ENCODE results near the gene LY6G6F.
A peak's percentile ranks its signal among the peaks of the same experiment; 100 is the strongest.

Gene LY6G6F

GRCh38 chr6:31691564-31692108 is 15.0 kb upstream of the LY6G6F start:
- Histone ChIP-seq H3K4me3 (ENCODE audit: low read length in 2 of 2) (no peak overlapping the region), H3K9me3 (ENCODE audit: control insufficient read depth in 2 of 2, low read length in 2 of 2) (no peaks in the 10 kb centered on the region), H3K27me3 (ENCODE audit: control insufficient read depth in 1 of 2, insufficient read depth in 2 of 2, low read length in 2 of 2) (no peaks in the 10 kb centered on the region), H3K36me3 (ENCODE audit: control insufficient read depth in 2 of 2, insufficient read depth in 2 of 2, low read length in 2 of 2) (peaks cover 73 to 76% of the 10 kb centered on the region in 2 donors), H3K27ac (ENCODE audit: low read length) (no peak overlapping the region), H3K9ac (ENCODE audit: low read length in 2 of 2) (no peak overlapping the region), H3K4me1 (ENCODE audit: control insufficient read depth, insufficient read depth, low read length) (no peaks in the 10 kb centered on the region)

GRCh38 chr6:31692353-31692752 is 14.3 kb upstream of the LY6G6F start:
- peaks cover 72 to 73% of the 10 kb centered on the region in 2 donors for H3K36me3 ChIP-seq (ENCODE audit: control insufficient read depth in 2 of 2, insufficient read depth in 2 of 2, low read length in 2 of 2)
- H3K4me3 ChIP-seq (ENCODE audit: low read length in 2 of 2) = no peak overlapping the region
- H3K9me3 ChIP-seq (ENCODE audit: control insufficient read depth in 2 of 2, low read length in 2 of 2) = no peaks in the 10 kb centered on the region

GRCh38 chr6:31692886-31693285 is 13.8 kb upstream of the LY6G6F start:
- Histone ChIP-seq H3K4me3 (ENCODE audit: low read length in 2 of 2) (no peak overlapping the region), H3K9me3 (ENCODE audit: control insufficient read depth in 2 of 2, low read length in 2 of 2) (no peaks in the 10 kb centered on the region), H3K27ac (ENCODE audit: low read length) (no peak overlapping the region), H3K9ac (ENCODE audit: low read length in 2 of 2) (no peak overlapping the region), H3K36me3 (ENCODE audit: control insufficient read depth in 2 of 2, insufficient read depth in 2 of 2, low read length in 2 of 2) (peaks cover 67 to 71% of the 10 kb centered on the region in 2 donors), H3K27me3 (ENCODE audit: control insufficient read depth in 1 of 2, insufficient read depth in 2 of 2, low read length in 2 of 2) (no peaks in the 10 kb centered on the region), H3K4me1 (ENCODE audit: control insufficient read depth, insufficient read depth, low read length) (no peaks in the 10 kb centered on the region)

More at GRCh38 chr6:31692353-31692752, 14.3 kb upstream of the LY6G6F start:
- Histone ChIP-seq H3K9ac (ENCODE audit: low read length in 2 of 2) (no peak overlapping the region), H3K27ac (ENCODE audit: low read length) (no peak overlapping the region), H3K4me1 (ENCODE audit: control insufficient read depth, insufficient read depth, low read length) (no peaks in the 10 kb centered on the region), H3K27me3 (ENCODE audit: control insufficient read depth in 1 of 2, insufficient read depth in 2 of 2, low read length in 2 of 2) (no peaks in the 10 kb centered on the region)

- Histone ChIP-seq H3K27me3 (ENCODE audit: control insufficient read depth in 1 of 2, insufficient read depth in 2 of 2, low read length in 2 of 2) (no peaks in the 10 kb centered on the region), H3K9me3 (ENCODE audit: control insufficient read depth in 2 of 2, low read length in 2 of 2) (no peaks in the 10 kb centered on the region), H3K9ac (ENCODE audit: low read length in 2 of 2) (no peak overlapping the region), H3K27ac (ENCODE audit: low read length) (no peak overlapping the region), H3K4me1 (ENCODE audit: control insufficient read depth, insufficient read depth, low read length) (no peaks in the 10 kb centered on the region), H3K36me3 (ENCODE audit: control insufficient read depth in 2 of 2, insufficient read depth in 2 of 2, low read length in 2 of 2) (peaks cover 61 to 65% of the 10 kb centered on the region in 2 donors), H3K4me3 (ENCODE audit: low read length in 2 of 2) (no peak overlapping the region)
Observed at GRCh38 chr6:31693535-31693934, 13.1 kb upstream of the LY6G6F start.

GRCh38 chr6:31697555-31697954 is 9.1 kb upstream of the LY6G6F start:
- Histone ChIP-seq H3K36me3 (ENCODE audit: control insufficient read depth in 2 of 2, insufficient read depth in 2 of 2, low read length in 2 of 2) (peaks cover 39 to 41% of the 10 kb centered on the region in 2 donors), H3K4me1 (ENCODE audit: control insufficient read depth, insufficient read depth, low read length) (peaks cover 20% of the 10 kb centered on the region), H3K9me3 (ENCODE audit: control insufficient read depth in 2 of 2, low read length in 2 of 2) (no peaks in the 10 kb centered on the region), H3K27ac (ENCODE audit: low read length) (no peak overlapping the region), H3K27me3 (ENCODE audit: control insufficient read depth in 1 of 2, insufficient read depth in 2 of 2, low read length in 2 of 2) (no peaks in the 10 kb centered on the region), H3K4me3 (ENCODE audit: low read length in 2 of 2) (no peak overlapping the region), H3K9ac (ENCODE audit: low read length in 2 of 2) (no peak overlapping the region)

GRCh38 chr6:31700740-31701401 is 5.8 kb upstream of the LY6G6F start:
- Histone ChIP-seq H3K36me3 (ENCODE audit: control insufficient read depth in 2 of 2, insufficient read depth in 2 of 2, low read length in 2 of 2) (peaks cover 18 to 19% of the 10 kb centered on the region in 2 donors), H3K27ac (ENCODE audit: low read length) (no peak overlapping the region), H3K4me3 (ENCODE audit: low read length in 2 of 2) (peak overlapping the region in 1 of 2 donors; percentile 77), H3K9me3 (ENCODE audit: control insufficient read depth in 2 of 2, low read length in 2 of 2) (no peaks in the 10 kb centered on the region), H3K9ac (ENCODE audit: low read length in 2 of 2) (peak overlapping the region; percentile 58 to 98), H3K27me3 (ENCODE audit: control insufficient read depth in 1 of 2, insufficient read depth in 2 of 2, low read length in 2 of 2) (no peaks in the 10 kb centered on the region), H3K4me1 (ENCODE audit: control insufficient read depth, insufficient read depth, low read length) (peaks cover 25% of the 10 kb centered on the region)

- Histone ChIP-seq H3K4me3 (ENCODE audit: low read length in 2 of 2) (peak overlapping the region; percentile 77 to 93), H3K9me3 (ENCODE audit: control insufficient read depth in 2 of 2, low read length in 2 of 2) (no peaks in the 10 kb centered on the region), H3K36me3 (ENCODE audit: control insufficient read depth in 2 of 2, insufficient read depth in 2 of 2, low read length in 2 of 2) (peaks cover 13% of the 10 kb centered on the region in 2 donors), H3K27me3 (ENCODE audit: control insufficient read depth in 1 of 2, insufficient read depth in 2 of 2, low read length in 2 of 2) (no peaks in the 10 kb centered on the region), H3K9ac (ENCODE audit: low read length in 2 of 2) (peak overlapping the region; percentile 98 to 99), H3K4me1 (ENCODE audit: control insufficient read depth, insufficient read depth, low read length) (peaks cover 25% of the 10 kb centered on the region), H3K27ac (ENCODE audit: low read length) (peak overlapping the region; percentile 98)
Observed at GRCh38 chr6:31701666-31702404, 4.8 kb upstream of the LY6G6F start.

GRCh38 chr6:31702405-31702818 is 4.3 kb upstream of the LY6G6F start:
- H3K9me3 ChIP-seq (ENCODE audit: control insufficient read depth in 2 of 2, low read length in 2 of 2) = no peaks in the 10 kb centered on the region
- H3K27me3 ChIP-seq (ENCODE audit: control insufficient read depth in 1 of 2, insufficient read depth in 2 of 2, low read length in 2 of 2) = no peaks in the 10 kb centered on the region
- H3K27ac ChIP-seq (ENCODE audit: low read length) = peak overlapping the region; percentile 98
- H3K4me1 ChIP-seq (ENCODE audit: control insufficient read depth, insufficient read depth, low read length) = peaks cover 25% of the 10 kb centered on the region
- peaks cover 11 to 12% of the 10 kb centered on the region in 2 donors for H3K36me3 ChIP-seq (ENCODE audit: control insufficient read depth in 2 of 2, insufficient read depth in 2 of 2, low read length in 2 of 2)
- peak overlapping the region; percentile 77 to 93 for H3K4me3 ChIP-seq (ENCODE audit: low read length in 2 of 2)
- H3K9ac ChIP-seq (ENCODE audit: low read length in 2 of 2) = peak overlapping the region; percentile 98 to 99

- H3K27me3 ChIP-seq (ENCODE audit: control insufficient read depth in 1 of 2, insufficient read depth in 2 of 2, low read length in 2 of 2) = no peaks in the 10 kb centered on the region
- no peaks in the 10 kb centered on the region for H3K9me3 ChIP-seq (ENCODE audit: control insufficient read depth in 2 of 2, low read length in 2 of 2)
- H3K27ac ChIP-seq (ENCODE audit: low read length) = peak within 1 kb of the TSS; percentile 98
- peak within 1 kb of the TSS; percentile 77 to 93 for H3K4me3 ChIP-seq (ENCODE audit: low read length in 2 of 2)
- H3K36me3 ChIP-seq (ENCODE audit: control insufficient read depth in 2 of 2, insufficient read depth in 2 of 2, low read length in 2 of 2) = peaks cover 9 to 11% of the 10 kb centered on the region in 2 donors
- peaks cover 25% of the 10 kb centered on the region for H3K4me1 ChIP-seq (ENCODE audit: control insufficient read depth, insufficient read depth, low read length)
- H3K9ac ChIP-seq (ENCODE audit: low read length in 2 of 2) = peak within 1 kb of the TSS; percentile 98 to 99
Observed at GRCh38 chr6:31702819-31703716, 3.6 kb upstream of the LY6G6F start, which contains the start of gene ABHD16A. ABHD16A (minus strand) TSS chr6:31703324; CDS start chr6:31703281, 43 bp downstream.

GRCh38 chr6:31705931-31706330 is 735 bp upstream of the LY6G6F start:
- H3K4me1 ChIP-seq (ENCODE audit: control insufficient read depth, insufficient read depth, low read length) = peaks cover 20% of the 10 kb centered on the region
- peaks cover 0 to 2% of the 10 kb centered on the region in 2 donors for H3K36me3 ChIP-seq (ENCODE audit: control insufficient read depth in 2 of 2, insufficient read depth in 2 of 2, low read length in 2 of 2)
- no peaks in the 10 kb centered on the region for H3K9me3 ChIP-seq (ENCODE audit: control insufficient read depth in 2 of 2, low read length in 2 of 2)
- no peak overlapping the region for H3K27ac ChIP-seq (ENCODE audit: low read length)
- no peak overlapping the region for H3K4me3 ChIP-seq (ENCODE audit: low read length in 2 of 2)
- no peak overlapping the region for H3K9ac ChIP-seq (ENCODE audit: low read length in 2 of 2)
- peaks cover 0 to 2% of the 10 kb centered on the region in 2 donors for H3K27me3 ChIP-seq (ENCODE audit: control insufficient read depth in 1 of 2, insufficient read depth in 2 of 2, low read length in 2 of 2)

All from stomach smooth muscle (tissue), 2 donors.